Upper lobe of right lung (tissue), 1 donor: ENCODE data around the gene AFAP1L2. TPM values are rescaled to one million over a fixed set of nuclear protein-coding genes. Genes with fewer than 3 reads are reported as not detected.
A peak's percentile ranks its signal among the peaks of the same experiment; 100 is the strongest.

Source experiments
- ATAC-seq: fragments of 200-7000 bp; cut with Tn5 transposase; one replicate; pipeline ENCODE4 v1.9.1; 2020; ENCODE audit warnings: mild to moderate bottlenecking, moderate library complexity
- DNase-seq: peaks from one replicate; pipeline ENCODE4 v3.0.0-alpha.2; 2020
- H3K27ac ChIP-seq: fragments of 200-600 bp; one replicate; pipeline ENCODE4 v1.8.0; 2022
- H3K27me3 ChIP-seq: fragments of 200-600 bp; one replicate; pipeline ENCODE4 v1.8.0; 2022; ENCODE audit warnings: mild to moderate bottlenecking
- H3K36me3 ChIP-seq: fragments of 200-600 bp; one replicate; pipeline ENCODE4 v1.8.0; 2022
- H3K4me1 ChIP-seq: fragments of 200-600 bp; one replicate; pipeline ENCODE4 v1.8.0; 2022
- H3K4me3 ChIP-seq: fragments of 200-600 bp; one replicate; pipeline ENCODE4 v1.8.0; 2022; ENCODE audit warnings: mild to moderate bottlenecking
- H3K9me3 ChIP-seq: fragments of 200-600 bp; one replicate; pipeline ENCODE4 v1.8.0; 2022
- CTCF ChIP-seq: fragments of 200-600 bp; IDR thresholded peaks from one replicate; pipeline ENCODE4 v1.8.0; 2022; ENCODE audit warnings: antibody characterized with exemption
- intact Hi-C: fragments of 100-400 bp; cut with DNase I; formaldehyde crosslinking; loops from one replicate; pipeline ENCODE4 v1.11.0; 2022
- total RNA-seq: library from RNA; stranded (reverse); fragmentation: NEBNext Ultra II Directional; extraction: Animal tissue kit (Norgen Biotek cat#: 25700); gene quantifications from one replicate; pipeline ENCODE4 v1.2.1, GENCODE V29; 2021
- donor health status: DM: no; HTN: yes; CAD: no; lungs with severe emphysema.

Gene AFAP1L2
- total RNA-seq, 1 donor from 2014 or later: 10.1 TPM

- no peak overlapping the region for H3K4me3 ChIP-seq
- intact Hi-C loops: no loop called here
- TF ChIP-seq CTCF: no peak
Measured at GRCh38 chr10:114272696-114273095, 131.6 kb downstream of the AFAP1L2 start.

GRCh38 chr10:114271779-114272167 is 132.5 kb downstream of the AFAP1L2 start:
- H3K27me3 ChIP-seq: no peaks in the 10 kb centered on the region
- peak; percentile 55 for ATAC-seq
- DNase-seq: no peak
- TF ChIP-seq CTCF: no peak
- intact Hi-C loops: no loop called here
- no peaks in the 10 kb centered on the region for H3K36me3 ChIP-seq
- no peak overlapping the region for H3K4me3 ChIP-seq
- H3K27ac ChIP-seq: no peak overlapping the region
- H3K4me1 ChIP-seq: peaks cover 3% of the 10 kb centered on the region
- no peaks in the 10 kb centered on the region for H3K9me3 ChIP-seq

More at GRCh38 chr10:114272696-114273095, 131.6 kb downstream of the AFAP1L2 start:
- H3K27ac ChIP-seq: no peak overlapping the region
- H3K9me3 ChIP-seq: no peaks in the 10 kb centered on the region
- no peaks in the 10 kb centered on the region for H3K36me3 ChIP-seq
- ATAC-seq (no peak), DNase-seq (peak; percentile 15)
- no peaks in the 10 kb centered on the region for H3K27me3 ChIP-seq
- peaks cover 3% of the 10 kb centered on the region for H3K4me1 ChIP-seq

GRCh38 chr10:114271075-114271778 is 133.1 kb downstream of the AFAP1L2 start:
- H3K4me1 ChIP-seq: peaks cover 8% of the 10 kb centered on the region
- no peak overlapping the region for H3K27ac ChIP-seq
- H3K9me3 ChIP-seq: no peaks in the 10 kb centered on the region
- H3K4me3 ChIP-seq: no peak overlapping the region
- intact Hi-C loops: no loop called here
- H3K36me3 ChIP-seq: no peaks in the 10 kb centered on the region
- H3K27me3 ChIP-seq: no peaks in the 10 kb centered on the region
- TF ChIP-seq CTCF: no peak
- ATAC-seq (peak; percentile 28), DNase-seq (peak; percentile 38)

GRCh38 chr10:114266521-114266920 is 137.8 kb downstream of the AFAP1L2 start:
- Histone ChIP-seq H3K36me3 (no peaks in the 10 kb centered on the region), H3K27ac (no peak overlapping the region), H3K4me3 (no peak overlapping the region), H3K9me3 (no peaks in the 10 kb centered on the region), H3K4me1 (peaks cover 17% of the 10 kb centered on the region), H3K27me3 (no peaks in the 10 kb centered on the region)
- DNase-seq (no peak), ATAC-seq (peak; percentile 86)
- intact Hi-C loops: no loop called here
- TF ChIP-seq CTCF: no peak

- Histone ChIP-seq H3K27ac (no peak overlapping the region), H3K36me3 (no peaks in the 10 kb centered on the region), H3K4me1 (peaks cover 24% of the 10 kb centered on the region), H3K4me3 (no peak overlapping the region), H3K27me3 (no peaks in the 10 kb centered on the region), H3K9me3 (no peaks in the 10 kb centered on the region)
- no peak for DNase-seq
- intact Hi-C loops: no loop called here
- ATAC-seq: peak; percentile 31
- no peak for TF ChIP-seq CTCF
Measured at GRCh38 chr10:114265392-114266053, 138.8 kb downstream of the AFAP1L2 start.
